GM12873 (cell line): Measurements from ENCODE around the gene SOX10.

Experiments
- TF ChIP-seq, protein P1 (sequence below): IDR thresholded peaks from 2 replicates; pipeline ENCODE4 v1.5.1; 2012; ENCODE audit warnings: low read depth, mild to moderate bottlenecking, moderate library complexity, low read length, control low read depth; ENCODE audit not compliant: insufficient read depth; ENCODE audit errors: missing control alignments

SOX10 gene

DNA sequence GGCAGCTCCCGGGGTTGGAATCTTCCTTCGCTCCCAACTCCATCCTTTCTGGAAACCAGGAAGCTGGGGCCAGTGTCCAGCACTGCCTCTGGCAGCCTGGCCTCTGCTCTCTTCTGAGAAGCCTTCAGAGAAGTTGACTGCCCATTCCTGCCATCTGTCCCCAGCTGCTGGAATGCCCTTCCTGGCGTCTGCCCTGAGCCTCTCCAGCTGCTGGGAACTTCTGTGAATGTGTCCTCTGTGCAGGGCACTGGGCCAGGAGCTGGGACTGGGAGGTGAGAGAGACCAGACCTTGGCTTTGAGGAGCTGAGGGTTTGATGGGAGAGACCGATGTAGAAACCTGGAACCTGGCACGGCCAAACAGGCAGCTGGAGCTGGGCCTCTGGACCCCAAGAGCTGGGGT, 5.9 kb upstream of the SOX10 start:
- TF ChIP-seq, protein P1, sequence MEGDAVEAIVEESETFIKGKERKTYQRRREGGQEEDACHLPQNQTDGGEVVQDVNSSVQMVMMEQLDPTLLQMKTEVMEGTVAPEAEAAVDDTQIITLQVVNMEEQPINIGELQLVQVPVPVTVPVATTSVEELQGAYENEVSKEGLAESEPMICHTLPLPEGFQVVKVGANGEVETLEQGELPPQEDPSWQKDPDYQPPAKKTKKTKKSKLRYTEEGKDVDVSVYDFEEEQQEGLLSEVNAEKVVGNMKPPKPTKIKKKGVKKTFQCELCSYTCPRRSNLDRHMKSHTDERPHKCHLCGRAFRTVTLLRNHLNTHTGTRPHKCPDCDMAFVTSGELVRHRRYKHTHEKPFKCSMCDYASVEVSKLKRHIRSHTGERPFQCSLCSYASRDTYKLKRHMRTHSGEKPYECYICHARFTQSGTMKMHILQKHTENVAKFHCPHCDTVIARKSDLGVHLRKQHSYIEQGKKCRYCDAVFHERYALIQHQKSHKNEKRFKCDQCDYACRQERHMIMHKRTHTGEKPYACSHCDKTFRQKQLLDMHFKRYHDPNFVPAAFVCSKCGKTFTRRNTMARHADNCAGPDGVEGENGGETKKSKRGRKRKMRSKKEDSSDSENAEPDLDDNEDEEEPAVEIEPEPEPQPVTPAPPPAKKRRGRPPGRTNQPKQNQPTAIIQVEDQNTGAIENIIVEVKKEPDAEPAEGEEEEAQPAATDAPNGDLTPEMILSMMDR, result no peak

DNA sequence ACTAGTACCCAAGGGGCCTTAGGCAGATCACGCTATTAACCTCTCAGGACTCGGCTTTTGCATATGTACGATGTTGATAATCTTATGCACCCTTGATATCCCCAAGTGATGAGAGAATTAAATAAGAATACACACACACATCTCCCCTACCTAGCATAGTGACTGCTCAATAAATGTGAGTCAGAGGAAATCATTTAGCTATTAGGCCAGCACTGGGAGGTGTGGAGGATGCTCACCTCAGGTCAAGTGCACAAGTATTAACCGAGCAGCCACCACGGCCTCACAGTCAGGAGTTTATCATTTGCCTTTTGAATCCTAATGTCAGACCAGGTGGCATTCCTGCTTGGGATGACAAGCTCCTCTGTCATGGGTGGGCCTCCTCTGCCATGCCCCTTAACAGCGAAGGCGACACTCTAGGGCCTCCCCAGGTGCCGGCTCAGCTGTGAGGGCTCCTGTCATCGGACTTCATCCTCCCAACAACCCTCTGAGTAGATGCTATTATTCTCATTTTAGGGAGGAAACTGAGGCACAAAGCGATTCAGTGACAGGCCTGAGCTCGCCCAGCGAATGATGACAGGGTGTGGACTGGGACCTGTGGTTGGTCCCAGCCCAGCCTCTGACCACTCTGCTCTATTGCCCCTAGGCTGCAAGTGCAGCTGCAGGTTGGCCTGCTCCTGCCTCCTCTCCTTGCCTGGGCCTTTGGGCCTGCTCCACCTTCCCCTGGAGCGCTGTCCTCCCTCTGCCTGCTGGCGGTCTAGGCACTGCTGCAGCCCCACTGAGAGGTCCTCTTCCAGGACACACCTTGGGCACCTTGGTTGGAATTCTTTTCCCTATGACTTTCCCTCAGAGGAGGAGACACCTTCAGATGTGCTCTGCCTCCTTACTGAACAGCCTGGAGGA, 5.0 kb upstream of the SOX10 start:
- TF ChIP-seq, protein P1, result no peak

DNA sequence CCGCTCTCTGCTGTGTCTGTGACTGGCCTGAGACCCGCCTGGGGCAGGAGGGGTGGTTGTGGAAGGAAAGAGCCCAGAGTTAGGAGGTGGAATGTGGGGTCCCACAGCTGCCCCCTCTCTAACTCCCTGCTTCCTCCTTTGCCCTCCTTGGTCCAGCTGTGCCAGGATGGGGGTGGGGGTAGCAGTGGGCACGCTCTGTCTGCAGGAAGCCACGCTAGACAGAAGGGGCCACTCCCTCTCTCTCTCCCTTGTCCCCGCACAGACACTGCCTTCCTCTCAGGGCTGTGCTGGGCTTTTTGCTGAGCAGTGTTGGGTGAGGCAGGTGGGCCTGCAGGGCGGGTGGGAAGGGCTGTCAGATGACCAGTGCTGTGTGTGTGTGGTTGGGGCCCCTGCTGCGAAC, 2.0 kb upstream of the SOX10 start:
- TF ChIP-seq, protein P1, result no peak

DNA sequence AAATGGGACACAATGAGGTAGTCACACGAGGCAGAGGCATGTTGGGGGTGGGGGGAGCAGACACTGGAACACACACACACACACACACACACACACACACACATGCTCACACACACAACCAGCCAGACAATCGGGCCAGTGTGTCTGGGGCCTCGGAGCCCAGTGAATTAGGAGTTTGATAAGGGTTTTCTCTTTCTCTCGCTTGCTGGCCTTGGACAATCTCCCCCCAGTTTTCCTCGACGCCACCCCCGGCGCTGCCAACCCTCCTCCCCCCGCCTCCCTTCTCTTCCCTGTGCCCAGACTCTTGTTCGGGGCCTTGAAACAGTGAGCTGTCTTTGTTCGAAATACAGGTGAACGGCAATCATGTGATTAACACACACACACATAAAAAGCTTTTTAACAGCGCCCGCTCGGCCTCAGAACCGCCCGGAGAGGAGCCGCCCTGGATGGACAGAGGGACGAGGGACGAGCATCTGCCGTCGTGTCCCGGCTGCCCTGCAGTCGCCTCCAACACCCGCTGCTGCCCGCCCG, 1.5 kb upstream of the SOX10 start:
- TF ChIP-seq, protein P1, result no peak

DNA sequence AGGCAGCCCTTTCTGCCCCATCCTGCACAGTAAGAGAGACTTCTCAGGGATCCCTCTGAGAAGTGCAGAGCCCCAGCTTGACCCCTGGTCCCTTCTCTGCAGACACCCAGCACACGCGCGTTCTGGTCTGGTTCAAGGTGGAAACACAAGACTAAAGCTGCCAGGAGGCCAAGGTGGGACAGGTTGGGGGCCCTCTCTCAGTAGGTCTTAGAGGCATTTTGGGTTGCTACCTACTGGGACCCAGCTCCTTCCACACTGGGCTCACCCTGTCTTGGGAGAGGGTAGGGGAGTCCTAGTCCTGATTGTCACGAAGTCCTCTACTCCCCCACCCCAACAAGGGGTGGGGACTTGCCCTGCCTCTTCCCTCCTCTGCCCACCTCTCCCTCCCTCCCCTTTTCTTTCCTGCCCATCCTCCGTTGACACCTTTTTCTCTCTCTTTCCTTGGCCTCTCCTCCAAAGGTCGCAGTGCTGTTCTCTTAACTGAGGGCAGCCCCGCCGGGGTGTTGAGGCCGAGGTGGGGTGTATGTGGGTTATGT, 763 bp upstream of the SOX10 start:
- TF ChIP-seq, protein P1, result no peak

DNA sequence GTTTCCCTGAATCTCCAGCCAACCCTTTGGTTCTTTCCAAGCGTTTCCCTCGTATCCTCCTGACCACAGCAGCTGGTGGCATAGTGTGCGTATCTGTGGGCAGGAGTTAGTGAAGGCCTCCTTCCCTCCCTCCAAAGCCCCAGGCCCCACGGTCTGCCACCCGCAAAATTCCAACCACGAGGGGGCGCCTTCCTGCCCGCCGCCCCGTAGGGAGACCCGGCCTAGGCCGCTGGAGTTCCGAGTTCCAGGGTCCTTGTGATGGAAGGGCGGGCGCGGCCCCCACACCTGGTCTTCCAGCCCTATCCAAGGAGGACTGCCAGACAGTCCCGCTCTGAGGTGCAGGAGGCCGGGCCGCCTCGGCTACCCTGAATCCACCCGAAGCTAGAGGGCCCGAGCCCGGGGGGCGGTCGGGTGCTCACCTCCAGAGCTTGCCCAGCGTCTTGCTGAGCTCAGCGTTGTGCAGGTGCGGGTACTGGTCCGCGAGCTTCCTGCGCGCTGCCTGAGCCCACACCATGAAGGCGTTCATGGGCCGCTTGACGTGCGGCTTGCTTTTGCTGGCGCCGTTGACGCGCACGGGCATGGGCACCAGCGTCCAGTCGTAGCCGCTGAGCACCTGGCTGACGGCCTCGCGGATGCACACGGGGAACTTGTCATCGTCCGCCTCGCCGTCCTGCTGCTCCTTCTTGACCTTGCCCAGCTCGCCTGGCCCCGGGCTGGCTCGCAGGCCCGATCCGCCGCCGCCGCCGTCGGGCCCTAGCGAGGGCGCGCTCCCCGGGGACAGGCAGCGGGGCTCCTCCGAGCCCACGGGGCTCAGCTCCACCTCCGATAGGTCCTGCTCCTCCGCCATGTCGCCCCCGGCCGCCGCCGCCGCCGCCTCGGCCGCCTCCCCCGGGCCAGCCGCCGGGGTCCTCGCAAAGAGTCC, 1.2 kb downstream of the SOX10 start:
- TF ChIP-seq, protein P1, result peak; percentile 31
